ENCODE results near the gene BTG2.
"Not testable (repeated sequence)": the region's sequence is repeated elsewhere in the genome, so short reads cannot be mapped to it uniquely, and the experiment has no call there.

The BTG2 gene

GRCh38 chr1:203311368-203312301 lies 6.3 kb downstream of the BTG2 start:
- H3K9me3 ChIP-seq (ENCODE audit: insufficient read depth, low read length), result no peaks in the 10 kb centered on the region
- no peak overlapping the region for H3K4me3 ChIP-seq (ENCODE audit: insufficient read depth, low read length, poor library complexity, severe bottlenecking)
- H3K27me3 ChIP-seq (ENCODE audit: low read length), result no peaks in the 10 kb centered on the region
- no peaks in the 10 kb centered on the region for H3K9me2 ChIP-seq (replicated peaks; ENCODE audit: insufficient read depth, low read length)
- TF ChIP-seq CTCF (IDR thresholded peaks at IDR 0.05; ENCODE audit: insufficient read depth, low read length, poor library complexity, severe bottlenecking) (no peak), EZH2phosphoT487 (conservative IDR thresholded peaks at IDR 0.05; ENCODE audit: low read length) (no peak)
- H3K9ac ChIP-seq (ENCODE audit: low read length), result no peak overlapping the region
- peaks cover 2% of the 10 kb centered on the region; the same call in 1 of the 2 replicates for H4K20me1 ChIP-seq (ENCODE audit: low read depth, low read length)
- no peak overlapping the region for H2AFZ ChIP-seq (ENCODE audit: low read depth, low read length, severe bottlenecking)
- H3K36me3 ChIP-seq (ENCODE audit: low read length), result peaks cover 29% of the 10 kb centered on the region
- H3F3A ChIP-seq (ENCODE audit: insufficient read depth), result peaks cover 66% of the 10 kb centered on the region
- peak overlapping the region; percentile 50 for H3K27ac ChIP-seq (ENCODE audit: low read depth, low read length)
- H3K4me2 ChIP-seq (ENCODE audit: low read depth, low read length, poor library complexity, severe bottlenecking), result no peak overlapping the region
- H3K79me2 ChIP-seq (ENCODE audit: insufficient read depth, low read length), result peaks cover 25% of the 10 kb centered on the region

- H3K36me3 ChIP-seq (ENCODE audit: low read length); H2AFZ ChIP-seq (ENCODE audit: low read depth, low read length, severe bottlenecking); H3K9ac ChIP-seq (ENCODE audit: low read length); H4K20me1 ChIP-seq (ENCODE audit: low read depth, low read length); H3K27ac ChIP-seq (ENCODE audit: low read depth, low read length); H3K4me3 ChIP-seq (ENCODE audit: insufficient read depth, low read length, poor library complexity, severe bottlenecking); H3K27me3 ChIP-seq (ENCODE audit: low read length); H3K79me2 ChIP-seq (ENCODE audit: insufficient read depth, low read length); H3K9me3 ChIP-seq (ENCODE audit: insufficient read depth, low read length); H3K9me2 ChIP-seq (replicated peaks; ENCODE audit: insufficient read depth, low read length); H3K4me2 ChIP-seq (ENCODE audit: low read depth, low read length, poor library complexity, severe bottlenecking): not testable (repeated sequence)
- H3F3A ChIP-seq (ENCODE audit: insufficient read depth), result peaks cover 49% of the 10 kb centered on the region
Measured at GRCh38 chr1:203314025-203314759, 8.9 kb downstream of the BTG2 start.

- H3K4me2 ChIP-seq (ENCODE audit: low read depth, low read length, poor library complexity, severe bottlenecking), result no peak overlapping the region
- H3F3A ChIP-seq (ENCODE audit: insufficient read depth), result peaks cover 26% of the 10 kb centered on the region
- no peak for TF ChIP-seq CTCF (IDR thresholded peaks at IDR 0.05; ENCODE audit: insufficient read depth, low read length, poor library complexity, severe bottlenecking)
- no peak for TF ChIP-seq EZH2phosphoT487 (conservative IDR thresholded peaks at IDR 0.05; ENCODE audit: low read length)
- H3K9ac ChIP-seq (ENCODE audit: low read length), result no peak overlapping the region
- H3K27me3 ChIP-seq (ENCODE audit: low read length), result no peaks in the 10 kb centered on the region
- no peaks in the 10 kb centered on the region for H3K9me3 ChIP-seq (ENCODE audit: insufficient read depth, low read length)
- no peaks in the 10 kb centered on the region for H3K36me3 ChIP-seq (ENCODE audit: low read length)
- H3K79me2 ChIP-seq (ENCODE audit: insufficient read depth, low read length), result no peaks in the 10 kb centered on the region
- H3K27ac ChIP-seq (ENCODE audit: low read depth, low read length), result peak overlapping the region; percentile 5; the same call in 1 of the 2 replicates
- no peak overlapping the region for H2AFZ ChIP-seq (ENCODE audit: low read depth, low read length, severe bottlenecking)
- H3K4me3 ChIP-seq (ENCODE audit: insufficient read depth, low read length, poor library complexity, severe bottlenecking), result no peak overlapping the region
- no peaks in the 10 kb centered on the region for H4K20me1 ChIP-seq (ENCODE audit: low read depth, low read length)
- H3K9me2 ChIP-seq (replicated peaks; ENCODE audit: insufficient read depth, low read length), result no peaks in the 10 kb centered on the region
Measured at GRCh38 chr1:203316626-203317093, 11.3 kb downstream of the BTG2 start.
